H9 (cell line): ENCODE data around the gene HELT. TPM values are rescaled to one million over a fixed set of nuclear protein-coding genes. Genes with fewer than 3 reads are reported as not detected.
"Not testable (repeated sequence)": the region's sequence is repeated elsewhere in the genome, so short reads cannot be mapped to it uniquely, and the experiment has no call there.

ENCODE experiments used
- DNase-seq: peaks from one replicate; pipeline ENCODE4 v3.0.0-alpha.2; 2017
- H2AFZ ChIP-seq: one replicate; pipeline ENCODE4 v1.6.1; 2013; ENCODE audit warnings: mild to moderate bottlenecking, low read length, control low read depth, moderate library complexity
- H2AK5ac ChIP-seq: 2 replicates; pipeline ENCODE4 v1.6.1; 2013; ENCODE audit warnings: low read length, control low read depth, mixed read lengths; ENCODE audit not compliant: insufficient read length
- H2BK120ac ChIP-seq: one replicate; pipeline ENCODE4 v1.6.1; 2013; ENCODE audit warnings: low read depth, mild to moderate bottlenecking, low read length, control low read depth, inconsistent platforms; ENCODE audit not compliant: poor library complexity, severe bottlenecking
- H2BK12ac ChIP-seq: 2 replicates; pipeline ENCODE4 v1.6.1; 2013; ENCODE audit warnings: low read length, control low read depth, mixed read lengths, low read depth; ENCODE audit not compliant: insufficient read length
- H2BK15ac ChIP-seq: 2 replicates; pipeline ENCODE4 v1.6.1; 2013; ENCODE audit warnings: low read depth, low read length, control low read depth
- H2BK20ac ChIP-seq: one replicate; pipeline ENCODE4 v1.6.1; 2013; ENCODE audit warnings: low read depth, mild to moderate bottlenecking, low read length, control low read depth, inconsistent platforms; ENCODE audit not compliant: poor library complexity, severe bottlenecking
- H2BK5ac ChIP-seq: 2 replicates; pipeline ENCODE4 v1.6.1; 2013; ENCODE audit warnings: low read length, control low read depth, mixed read lengths; ENCODE audit not compliant: insufficient read length
- H3K14ac ChIP-seq: 2 replicates; pipeline ENCODE4 v1.6.1; 2013; ENCODE audit warnings: low read length, control low read depth; ENCODE audit not compliant: insufficient read depth
- H3K18ac ChIP-seq: 2 replicates; pipeline ENCODE4 v1.6.1; 2013; ENCODE audit warnings: low read depth, mild to moderate bottlenecking, mixed read lengths, low read length, control low read depth; ENCODE audit not compliant: insufficient read length
- H3K23ac ChIP-seq: 2 replicates; pipeline ENCODE4 v1.6.1; 2013; ENCODE audit warnings: low read length, control low read depth, mixed read lengths, low read depth; ENCODE audit not compliant: insufficient read length
- H3K23me2 ChIP-seq: 2 replicates; pipeline ENCODE4 v1.6.1; 2013; ENCODE audit warnings: low read depth, mild to moderate bottlenecking, mixed read lengths, low read length, control low read depth; ENCODE audit not compliant: insufficient read length, poor library complexity, severe bottlenecking
- H3K27ac ChIP-seq: 2 replicates; pipeline ENCODE4 v1.5.1; 2013; ENCODE audit warnings: low read length, control low read depth, mixed read lengths, low read depth; ENCODE audit not compliant: insufficient read length
- H3K27me3 ChIP-seq: 2 replicates; pipeline ENCODE4 v1.6.1; 2013; ENCODE audit warnings: low read length, control low read depth, inconsistent platforms; ENCODE audit not compliant: insufficient read depth
- H3K4ac ChIP-seq: 2 replicates; pipeline ENCODE4 v1.6.1; 2013; ENCODE audit warnings: low read depth, mild to moderate bottlenecking, control low read depth, inconsistent platforms, low read length, moderate library complexity
- H3K4me1 ChIP-seq: 2 replicates; pipeline ENCODE4 v1.6.1; 2013; ENCODE audit warnings: low read length, control low read depth, inconsistent platforms; ENCODE audit not compliant: insufficient read depth
- H3K4me2 ChIP-seq: 2 replicates; pipeline ENCODE4 v1.6.1; 2013; ENCODE audit warnings: low read length, control low read depth, mixed read lengths; ENCODE audit not compliant: insufficient read length, insufficient read depth
- H3K56ac ChIP-seq: 2 replicates; pipeline ENCODE4 v1.6.1; 2013; ENCODE audit warnings: low read depth, mild to moderate bottlenecking, mixed read lengths, low read length, control low read depth; ENCODE audit not compliant: insufficient read length
- H3K79me1 ChIP-seq: 2 replicates; pipeline ENCODE4 v1.6.1; 2013; ENCODE audit warnings: low read depth, mild to moderate bottlenecking, moderate library complexity, low read length, control low read depth, inconsistent platforms; ENCODE audit not compliant: insufficient read depth, poor library complexity, severe bottlenecking
- H3K79me2 ChIP-seq: 2 replicates; pipeline ENCODE4 v1.6.1; 2013; ENCODE audit warnings: low read length, control low read depth, inconsistent platforms; ENCODE audit not compliant: insufficient read depth
- H3K9ac ChIP-seq: 2 replicates; pipeline ENCODE4 v1.6.1; 2013; ENCODE audit warnings: low read length, control low read depth, mixed read lengths; ENCODE audit not compliant: insufficient read length; ENCODE audit errors: extremely low read depth
- H3K9me3 ChIP-seq: one replicate; pipeline ENCODE4 v1.6.1; 2013; ENCODE audit warnings: low read depth, low read length, inconsistent platforms; ENCODE audit not compliant: control insufficient read depth
- H3T11ph ChIP-seq: one replicate; pipeline ENCODE4 v1.6.1; 2013; ENCODE audit warnings: mild to moderate bottlenecking, low read length, control low read depth, inconsistent platforms
- H4K20me1 ChIP-seq: one replicate; pipeline ENCODE4 v1.6.1; 2013; ENCODE audit not compliant: control insufficient read depth, insufficient read length, insufficient read depth
- H4K5ac ChIP-seq: 2 replicates; pipeline ENCODE4 v1.6.1; 2013; ENCODE audit warnings: low read depth, mild to moderate bottlenecking, mixed read lengths, low read length, control low read depth; ENCODE audit not compliant: insufficient read length
- H4K8ac ChIP-seq: replicated peaks from 2 replicates; pipeline ENCODE4 v1.6.1; 2013; ENCODE audit warnings: low read length, control low read depth, mixed read lengths, low read depth; ENCODE audit not compliant: insufficient read length
- H4K91ac ChIP-seq: 2 replicates; pipeline ENCODE4 v1.6.1; 2013; ENCODE audit warnings: low read depth, mild to moderate bottlenecking, moderate library complexity, mixed read lengths, low read length, control low read depth; ENCODE audit not compliant: insufficient read length
- H3K27ac Mint-ChIP-seq, 3 experiments: 2 replicates in 2 of 3; 3 replicates in 1 of 3; pipeline ENCODE4 v1.8.0; 2020 to 2021; ENCODE audit warnings: mixed read lengths in 3 of 3, mild to moderate bottlenecking in 1 of 3, moderate library complexity in 1 of 3
- H3K27me3 Mint-ChIP-seq: 2 replicates; pipeline ENCODE4 v1.8.0; 2021; ENCODE audit warnings: low read depth, mild to moderate bottlenecking, moderate library complexity, mixed read lengths
- H3K36me3 Mint-ChIP-seq, 3 experiments: 2 replicates in 2 of 3; 3 replicates in 1 of 3; pipeline ENCODE4 v1.8.0; 2020 to 2021; ENCODE audit warnings: low read depth in 3 of 3, mixed read lengths in 3 of 3; ENCODE audit not compliant: insufficient read depth in 1 of 3
- H3K4me1 Mint-ChIP-seq, 2 experiments: 2 replicates each; pipeline ENCODE4 v1.8.0; 2020; ENCODE audit warnings: mixed read lengths in 2 of 2
- H3K4me3 Mint-ChIP-seq, 2 experiments: 2 replicates in 1 of 2; 3 replicates in 1 of 2; pipeline ENCODE4 v1.8.0; 2020 to 2021; ENCODE audit warnings: mild to moderate bottlenecking in 2 of 2, mixed read lengths in 2 of 2, moderate library complexity in 1 of 2
- H3K9me3 Mint-ChIP-seq, 2 experiments: 2 replicates in 1 of 2; 3 replicates in 1 of 2; pipeline ENCODE4 v1.8.0; 2020; ENCODE audit warnings: mild to moderate bottlenecking in 2 of 2, mixed read lengths in 2 of 2, moderate library complexity in 1 of 2
- CTCF ChIP-seq: fragments of 200-600 bp; sonication (generic); conservative IDR thresholded peaks from 3 replicates; pipeline ENCODE4 v1.8.0; 2021; ENCODE audit warnings: antibody characterized with exemption, mild to moderate bottlenecking
- WGBS: extraction: QIAGEN DNeasy Blood & Tissue Kit; methylation state at CpG from one replicate; pipeline ENCODE4 v1.1.7; 2013; ENCODE audit warnings: missing lambda C conversion rate, low lambda C conversion rate, mixed read lengths; ENCODE audit not compliant: insufficient read length; ENCODE audit errors: extremely low coverage; 5-methylcytosine and 5-hydroxymethylcytosine counted together
- total RNA-seq: library from RNA; stranded (reverse); gene quantifications from 2 replicates; pipeline ENCODE4 v1.2.1, GENCODE V29; 2021

HELT gene
- total RNA-seq, 1 experiment from 2014 or later = not detected

GRCh38 chr4:184988611-184989010, 29.7 kb upstream of the HELT start:
- Histone ChIP-seq H3K27ac (no peak overlapping the region), H2BK12ac (no peak overlapping the region), H3K23ac (no peak overlapping the region), H4K91ac (no peak overlapping the region), H3K4me1 (no peaks in the 10 kb centered on the region), H4K8ac (no peak overlapping the region), H2BK120ac (no peak overlapping the region), H2AK5ac (no peak overlapping the region), H2BK15ac (no peak overlapping the region), H4K5ac (no peak overlapping the region), H2BK20ac (no peak overlapping the region), H3K14ac (no peak overlapping the region), H3T11ph (no peak overlapping the region), H3K79me1 (no peaks in the 10 kb centered on the region), H3K56ac (no peak overlapping the region), H3K4me2 (no peak overlapping the region), H3K9ac (no peak overlapping the region), H3K9me3 (no peaks in the 10 kb centered on the region), H2BK5ac (no peak overlapping the region), H3K27me3 (no peaks in the 10 kb centered on the region), H2AFZ (no peak overlapping the region), H3K4ac (no peak overlapping the region), H4K20me1 (no peaks in the 10 kb centered on the region), H3K18ac (no peak overlapping the region), H3K23me2 (no peaks in the 10 kb centered on the region), H3K79me2 (no peaks in the 10 kb centered on the region; the same call in 1 of the 2 replicates)
- TF ChIP-seq CTCF = no peak
- H3K27ac Mint-ChIP-seq = no peak overlapping the region; a peak in 1 of 7 replicates
- H3K36me3 Mint-ChIP-seq = no peaks in the 10 kb centered on the region
- H3K9me3 Mint-ChIP-seq = 0 out of 5 replicates have a peak, but pooled peaks cover 0 to 2% of the 10 kb centered on the region in 2 experiments
- H3K4me1 Mint-ChIP-seq = no peaks in the 10 kb centered on the region
- no peak overlapping the region for H3K4me3 Mint-ChIP-seq
- WGBS = no CpG with 5 or more reads among the region's 8 CpGs
- no peak for DNase-seq
- peaks cover 2% of the 10 kb centered on the region for H3K27me3 Mint-ChIP-seq

- H2BK12ac ChIP-seq, H3K9me3 Mint-ChIP-seq, H3K23ac ChIP-seq, H3K9ac ChIP-seq, H3K79me2 ChIP-seq, H3K27ac ChIP-seq, H2AFZ ChIP-seq, H3K79me1 ChIP-seq, H2BK20ac ChIP-seq, H3K9me3 ChIP-seq, H3K27ac Mint-ChIP-seq, H3K56ac ChIP-seq, H3K36me3 Mint-ChIP-seq, H2BK120ac ChIP-seq, H2AK5ac ChIP-seq, H3K23me2 ChIP-seq, H3K27me3 Mint-ChIP-seq, H3K4me1 ChIP-seq, H3K4me2 ChIP-seq, H4K8ac ChIP-seq, H4K91ac ChIP-seq, H3K4me1 Mint-ChIP-seq, H4K5ac ChIP-seq, H3T11ph ChIP-seq, H3K4me3 Mint-ChIP-seq, H3K18ac ChIP-seq, H3K4ac ChIP-seq, H3K27me3 ChIP-seq, H4K20me1 ChIP-seq, H2BK15ac ChIP-seq, H2BK5ac ChIP-seq, H3K14ac ChIP-seq, DNase-seq: not testable (repeated sequence)
- WGBS = no CpG with 5 or more reads among the region's 15 CpGs
Observed at GRCh38 chr4:184989283-184989682, 29.0 kb upstream of the HELT start.
